ENCODE data around the gene CTNNA2.

CTNNA2 gene

DNA sequence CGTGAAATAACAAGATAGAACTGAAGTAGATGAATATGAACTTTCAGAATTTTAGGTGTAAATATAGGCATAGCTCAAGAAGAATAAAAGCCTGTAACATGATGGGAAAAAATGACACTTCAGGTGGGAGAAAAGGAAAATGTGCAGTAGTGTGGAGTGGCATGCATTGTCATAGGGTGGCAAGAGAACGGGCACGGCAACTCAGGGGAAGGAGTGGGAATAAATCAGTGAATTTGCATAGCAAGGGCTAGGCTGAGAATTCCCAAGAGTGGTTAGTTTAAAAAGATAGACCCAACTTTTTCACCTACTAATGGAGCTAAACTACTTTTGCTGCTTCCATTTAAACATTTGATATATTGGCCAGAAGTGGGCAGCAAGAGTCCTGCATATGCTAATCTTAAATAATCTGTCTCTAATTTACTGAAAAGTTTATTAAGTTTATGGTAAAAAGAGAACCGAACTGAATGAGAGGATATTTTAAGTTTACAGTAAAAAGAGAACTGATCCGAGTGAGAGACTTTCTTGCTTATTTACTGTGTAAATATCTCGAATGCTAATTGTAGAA is 228.1 kb downstream of the CTNNA2 start:
- no peak overlapping the region for H3K4me3 Mint-ChIP-seq
- peaks cover 10 to 24% of the 10 kb centered on the region in 2 donors for H3K9me3 Mint-ChIP-seq
- H3K36me3 Mint-ChIP-seq (ENCODE audit: insufficient read depth): no peaks in the 10 kb centered on the region
- H3K27me3 Mint-ChIP-seq: no peaks in the 10 kb centered on the region
- H3K4me1 Mint-ChIP-seq (ENCODE audit: low read depth in 2 of 2): no peaks in the 10 kb centered on the region
- DNase-seq (no peak), ATAC-seq (replicated peaks) (no peak)
- H3K27ac Mint-ChIP-seq: no peak overlapping the region

DNA sequence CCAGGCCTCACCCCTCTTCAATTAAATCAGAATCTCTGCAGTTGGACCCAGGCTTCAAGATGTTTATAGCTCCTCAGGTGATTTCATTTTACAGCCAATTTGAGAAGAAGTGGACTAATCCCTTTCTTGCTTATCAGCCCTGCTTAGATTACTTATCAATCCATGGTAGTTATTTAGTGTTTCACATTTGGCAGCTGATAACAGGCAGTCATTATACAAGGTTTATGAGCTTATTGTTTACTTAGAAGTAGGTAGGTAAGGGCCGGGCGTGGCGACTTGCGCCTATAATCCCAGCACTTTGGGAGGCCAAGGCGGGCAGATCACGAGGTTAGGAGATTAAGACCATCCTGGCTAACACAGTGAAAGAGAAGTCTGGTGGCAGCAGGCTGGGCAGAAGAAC is 237.5 kb downstream of the CTNNA2 start:
- DNase-seq (no peak), ATAC-seq (replicated peaks) (no peak)
- H3K27me3 Mint-ChIP-seq: no peaks in the 10 kb centered on the region
- peaks cover 14 to 20% of the 10 kb centered on the region in 2 donors for H3K9me3 Mint-ChIP-seq
- peaks cover 2% of the 10 kb centered on the region for H3K36me3 Mint-ChIP-seq (ENCODE audit: insufficient read depth)
- H3K27ac Mint-ChIP-seq: no peak overlapping the region
- H3K4me3 Mint-ChIP-seq: no peak overlapping the region
- no peaks in the 10 kb centered on the region for H3K4me1 Mint-ChIP-seq (ENCODE audit: low read depth in 2 of 2)

DNA sequence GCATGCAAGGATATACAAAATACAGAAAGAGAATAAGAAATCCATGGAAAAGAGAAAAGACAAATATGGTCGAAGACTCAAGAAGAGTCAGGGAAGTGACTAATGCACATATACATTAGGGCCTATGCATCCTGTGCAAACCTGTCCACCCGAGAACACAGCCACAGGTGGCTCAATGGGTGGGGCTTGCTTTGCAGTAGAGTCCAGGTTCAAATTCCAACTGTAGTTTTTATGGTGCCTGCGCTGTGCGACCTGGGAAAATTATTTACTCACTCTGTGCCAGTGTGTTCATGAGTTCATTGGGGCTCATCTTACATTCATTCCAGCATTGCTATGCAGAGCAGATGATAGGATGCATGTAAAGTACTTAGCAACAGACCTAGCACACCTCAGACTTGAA is 244.7 kb downstream of the CTNNA2 start:
- no peaks in the 10 kb centered on the region for H3K4me1 Mint-ChIP-seq (ENCODE audit: low read depth in 2 of 2)
- peaks cover 9 to 12% of the 10 kb centered on the region in 2 donors for H3K9me3 Mint-ChIP-seq
- no peak for ATAC-seq (replicated peaks)
- H3K27me3 Mint-ChIP-seq: no peaks in the 10 kb centered on the region
- DNase-seq: no peak
- peaks cover 1% of the 10 kb centered on the region for H3K36me3 Mint-ChIP-seq (ENCODE audit: insufficient read depth)
- no peak overlapping the region for H3K4me3 Mint-ChIP-seq
- no peak overlapping the region for H3K27ac Mint-ChIP-seq

DNA sequence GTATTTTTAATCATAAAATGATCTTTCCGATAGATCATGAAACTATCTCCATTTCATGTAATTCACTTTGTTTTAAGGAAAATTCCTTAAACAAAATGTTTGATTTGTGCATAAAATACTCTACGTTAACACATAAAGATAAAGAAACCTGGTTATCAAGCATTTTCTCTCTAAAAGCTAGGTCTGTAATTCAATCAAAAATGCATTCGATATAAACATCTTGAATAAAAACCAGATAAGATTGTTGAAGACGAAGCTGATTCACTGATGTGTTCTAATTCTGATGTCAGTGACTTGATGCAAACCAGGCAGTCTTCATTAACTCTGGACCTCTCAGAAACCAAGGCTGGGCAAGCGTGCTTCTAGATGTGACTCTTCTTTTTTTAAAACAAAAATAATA is 245.2 kb downstream of the CTNNA2 start:
- H3K9me3 Mint-ChIP-seq: peaks cover 8 to 10% of the 10 kb centered on the region in 2 donors
- no peaks in the 10 kb centered on the region for H3K27me3 Mint-ChIP-seq
- no peak overlapping the region for H3K27ac Mint-ChIP-seq
- H3K4me1 Mint-ChIP-seq (ENCODE audit: low read depth in 2 of 2): no peaks in the 10 kb centered on the region
- no peak for DNase-seq
- H3K4me3 Mint-ChIP-seq: no peak overlapping the region
- no peaks in the 10 kb centered on the region for H3K36me3 Mint-ChIP-seq (ENCODE audit: insufficient read depth)
- no peak for ATAC-seq (replicated peaks)

DNA sequence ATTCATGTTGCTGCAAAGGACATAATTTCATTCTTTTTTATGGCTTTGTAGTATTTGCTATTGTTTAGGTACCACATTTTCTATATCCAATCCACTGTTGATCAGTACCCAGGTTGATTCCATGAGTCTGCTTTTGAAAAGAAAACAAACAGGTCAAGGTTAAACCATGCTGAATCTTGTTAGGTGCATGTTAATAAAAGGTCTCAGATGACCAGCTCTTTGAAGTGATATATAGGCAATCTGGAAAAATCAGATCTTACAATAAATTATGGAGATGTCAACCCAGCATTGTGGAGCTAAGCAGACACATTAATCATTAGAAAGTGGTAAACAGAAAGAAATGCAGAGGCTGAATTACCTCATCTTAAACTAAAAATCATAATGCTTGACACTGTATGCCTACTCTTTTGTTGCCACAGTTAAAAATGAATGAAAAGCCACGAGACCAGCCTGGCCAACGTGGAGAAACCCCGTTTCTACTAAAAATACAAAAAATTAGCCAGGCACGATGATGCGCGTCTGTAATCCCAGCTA is 246.0 kb downstream of the CTNNA2 start:
- no peak for DNase-seq
- no peaks in the 10 kb centered on the region for H3K27me3 Mint-ChIP-seq
- H3K4me3 Mint-ChIP-seq: no peak overlapping the region

DNA sequence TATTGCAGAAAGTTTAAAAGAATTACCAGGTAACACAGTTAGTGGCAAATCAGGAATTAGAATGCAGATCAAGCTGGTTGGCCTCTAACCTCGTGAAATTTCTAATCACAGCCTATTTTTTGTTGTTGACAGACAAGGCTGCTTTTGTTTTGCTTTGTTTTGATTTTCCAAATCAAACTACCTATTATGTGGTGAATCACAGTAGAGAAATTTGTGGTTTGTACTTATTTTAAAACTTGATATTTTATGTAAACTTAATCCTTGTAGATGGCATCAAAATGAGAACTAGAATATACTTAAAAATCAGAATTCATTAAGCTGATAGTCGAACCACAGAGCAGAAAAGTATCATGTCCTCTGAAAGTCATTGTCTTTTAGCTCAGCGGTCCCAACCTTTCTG is 258.1 kb downstream of the CTNNA2 start:
- DNase-seq (no peak), ATAC-seq (replicated peaks) (no peak)
- Mint-ChIP-seq H3K9me3 (peaks cover 12 to 14% of the 10 kb centered on the region in 2 donors), H3K27me3 (no peaks in the 10 kb centered on the region), H3K36me3 (ENCODE audit: insufficient read depth) (no peaks in the 10 kb centered on the region), H3K27ac (no peak overlapping the region), H3K4me1 (ENCODE audit: low read depth in 2 of 2) (no peaks in the 10 kb centered on the region), H3K4me3 (no peak overlapping the region)

More for the DNA sequence above, 246.0 kb downstream of the CTNNA2 start:
- no peak for ATAC-seq (replicated peaks)
- peaks cover 8 to 13% of the 10 kb centered on the region in 2 donors for H3K9me3 Mint-ChIP-seq
- no peaks in the 10 kb centered on the region for H3K36me3 Mint-ChIP-seq (ENCODE audit: insufficient read depth)
- H3K4me1 Mint-ChIP-seq (ENCODE audit: low read depth in 2 of 2): no peaks in the 10 kb centered on the region
- no peak overlapping the region for H3K27ac Mint-ChIP-seq

DNA sequence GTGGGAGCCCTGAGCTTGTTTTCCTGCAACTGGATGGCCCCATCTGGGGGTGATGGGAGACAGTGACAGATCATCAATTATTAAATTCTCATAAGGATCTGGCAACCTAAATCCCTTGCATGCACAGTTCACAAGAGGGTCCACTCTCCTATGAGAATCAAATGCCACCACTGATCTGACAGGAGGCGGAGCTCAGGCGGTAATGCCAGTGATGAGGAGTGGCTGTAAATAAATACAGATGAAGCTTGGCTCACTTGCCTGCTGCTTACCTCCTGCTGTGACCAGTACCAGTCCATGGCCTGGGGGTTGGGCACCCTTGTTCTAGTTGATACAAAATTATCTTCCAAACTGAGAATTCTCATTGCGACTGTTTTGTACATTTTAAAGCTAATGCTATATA is 258.6 kb downstream of the CTNNA2 start:
- Mint-ChIP-seq H3K4me1 (ENCODE audit: low read depth in 2 of 2) (no peaks in the 10 kb centered on the region), H3K4me3 (no peak overlapping the region), H3K27me3 (no peaks in the 10 kb centered on the region), H3K27ac (no peak overlapping the region), H3K9me3 (peaks cover 8 to 10% of the 10 kb centered on the region in 2 donors), H3K36me3 (ENCODE audit: insufficient read depth) (no peaks in the 10 kb centered on the region)
- ATAC-seq (replicated peaks) (no peak), DNase-seq (no peak)

DNA sequence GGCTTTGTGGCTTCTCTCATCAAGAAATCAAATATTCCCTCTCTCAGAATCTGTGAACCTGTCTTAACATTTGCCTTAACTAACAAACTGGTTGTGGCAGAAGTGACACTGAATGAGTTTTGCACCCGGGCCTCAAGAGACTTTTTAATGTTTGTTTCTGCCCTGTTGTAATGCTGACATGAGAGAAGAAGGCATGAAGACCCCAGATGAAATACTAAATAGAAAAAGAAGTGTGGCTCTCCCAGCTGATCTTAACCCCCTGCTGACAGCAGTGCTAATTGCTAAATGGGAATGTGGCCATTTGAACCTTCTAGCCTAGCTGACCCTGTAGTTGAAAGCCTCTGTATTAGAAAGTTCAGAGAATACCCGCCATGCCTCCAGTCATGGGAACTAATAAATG is 261.2 kb downstream of the CTNNA2 start:
- Mint-ChIP-seq H3K9me3 (peaks cover 0 to 10% of the 10 kb centered on the region in 2 donors), H3K36me3 (ENCODE audit: insufficient read depth) (no peaks in the 10 kb centered on the region), H3K4me3 (no peak overlapping the region), H3K27me3 (no peaks in the 10 kb centered on the region), H3K27ac (no peak overlapping the region), H3K4me1 (ENCODE audit: low read depth in 2 of 2) (no peaks in the 10 kb centered on the region)
- DNase-seq: no peak
- no peak for ATAC-seq (replicated peaks)

DNA sequence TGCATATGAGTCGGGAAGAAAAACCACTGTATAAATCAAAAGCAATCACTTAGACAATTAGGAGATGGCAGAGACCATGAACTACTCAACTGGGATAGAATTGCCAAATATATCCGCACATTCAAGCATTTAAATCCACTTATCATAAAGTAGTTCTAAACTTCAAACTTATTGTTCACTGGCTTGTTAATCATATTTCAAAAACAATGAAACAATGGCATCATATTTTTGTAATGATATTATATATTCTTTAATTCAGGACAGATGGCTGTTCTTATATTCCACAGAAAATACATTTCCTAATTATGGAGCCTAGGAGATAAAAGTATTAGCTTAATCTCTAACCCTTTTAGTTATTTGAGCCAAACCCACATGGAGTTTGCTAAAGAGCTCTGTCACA is 263.6 kb downstream of the CTNNA2 start:
- Mint-ChIP-seq H3K4me1 (ENCODE audit: low read depth in 2 of 2) (no peaks in the 10 kb centered on the region), H3K36me3 (ENCODE audit: insufficient read depth) (no peaks in the 10 kb centered on the region), H3K9me3 (peaks cover 0 to 12% of the 10 kb centered on the region in 2 donors), H3K4me3 (no peak overlapping the region), H3K27me3 (no peaks in the 10 kb centered on the region), H3K27ac (no peak overlapping the region)
- DNase-seq: no peak
- no peak for ATAC-seq (replicated peaks)

DNA sequence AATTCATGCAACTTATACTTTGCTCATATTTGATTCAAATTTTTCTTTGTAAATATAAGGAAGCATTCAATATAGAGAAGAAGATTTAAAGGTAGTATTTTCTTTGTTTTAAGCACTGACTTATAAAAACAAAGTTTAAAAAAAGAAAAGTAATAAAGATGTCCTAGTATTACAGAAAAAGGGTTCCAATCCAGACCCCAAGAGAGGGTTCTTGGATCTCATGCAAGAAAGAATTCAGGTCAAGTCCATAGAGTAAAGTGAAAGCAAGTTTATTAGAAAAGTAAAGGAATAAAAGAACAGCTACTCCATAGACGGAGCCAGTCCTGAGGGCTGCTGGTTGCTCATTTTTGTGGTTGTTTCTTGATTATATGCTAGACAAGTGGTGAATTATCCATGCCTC is 267.9 kb downstream of the CTNNA2 start:
- ATAC-seq (replicated peaks): no peak
- Mint-ChIP-seq H3K27me3 (no peaks in the 10 kb centered on the region), H3K4me3 (no peak overlapping the region), H3K4me1 (ENCODE audit: low read depth in 2 of 2) (no peaks in the 10 kb centered on the region), H3K36me3 (ENCODE audit: insufficient read depth) (peaks cover 6% of the 10 kb centered on the region), H3K9me3 (peaks cover 0 to 2% of the 10 kb centered on the region in 2 donors), H3K27ac (no peak overlapping the region)
- DNase-seq: no peak

DNA sequence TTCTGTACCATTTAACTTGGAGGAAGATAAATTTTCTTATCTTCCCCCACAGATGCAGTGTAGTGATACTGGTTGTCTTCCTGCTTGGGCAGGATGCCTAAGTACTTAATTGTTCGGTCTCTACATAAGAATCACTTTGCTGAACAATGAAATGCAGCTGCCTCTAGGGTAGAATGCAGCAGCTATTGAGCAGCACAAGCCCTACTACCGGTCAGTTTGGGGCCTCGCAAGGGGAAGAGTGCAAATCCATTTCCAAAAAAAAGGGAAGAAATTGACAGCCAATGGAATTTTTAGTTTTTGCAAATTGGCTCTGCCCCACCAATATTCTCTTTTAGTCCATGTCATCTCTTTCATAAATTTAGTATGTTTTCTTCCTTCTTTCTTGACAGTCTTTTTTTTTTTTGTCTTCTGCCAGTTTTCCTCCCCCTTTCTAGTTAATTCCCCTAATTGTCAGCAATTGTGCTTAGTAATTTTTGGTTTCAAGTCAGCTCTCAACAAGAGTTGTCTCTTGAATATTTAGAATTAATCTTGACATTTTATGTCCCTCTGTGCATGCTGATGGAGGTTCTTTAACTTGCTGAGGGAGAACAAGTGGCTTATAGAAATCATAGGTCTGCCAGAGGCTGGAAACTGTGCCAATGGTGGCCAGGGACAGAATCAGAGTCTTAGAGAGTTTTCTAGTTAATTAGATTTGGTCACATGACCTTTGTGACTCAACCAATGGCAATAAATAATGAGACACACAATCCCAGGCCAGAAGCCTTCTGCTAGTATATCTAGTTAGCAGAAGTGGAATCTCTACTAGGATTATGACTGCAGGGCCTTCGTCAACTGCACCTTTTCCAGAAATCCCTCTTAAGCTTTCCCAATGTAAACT is 270.0 kb downstream of the CTNNA2 start:
- Mint-ChIP-seq H3K4me1 (ENCODE audit: low read depth in 2 of 2) (no peaks in the 10 kb centered on the region), H3K9me3 (peaks cover 0 to 2% of the 10 kb centered on the region in 2 donors), H3K27ac (no peak overlapping the region), H3K27me3 (no peaks in the 10 kb centered on the region), H3K4me3 (no peak overlapping the region), H3K36me3 (ENCODE audit: insufficient read depth) (peaks cover 6% of the 10 kb centered on the region)
- DNase-seq (no peak), ATAC-seq (replicated peaks) (no peak)

DNA sequence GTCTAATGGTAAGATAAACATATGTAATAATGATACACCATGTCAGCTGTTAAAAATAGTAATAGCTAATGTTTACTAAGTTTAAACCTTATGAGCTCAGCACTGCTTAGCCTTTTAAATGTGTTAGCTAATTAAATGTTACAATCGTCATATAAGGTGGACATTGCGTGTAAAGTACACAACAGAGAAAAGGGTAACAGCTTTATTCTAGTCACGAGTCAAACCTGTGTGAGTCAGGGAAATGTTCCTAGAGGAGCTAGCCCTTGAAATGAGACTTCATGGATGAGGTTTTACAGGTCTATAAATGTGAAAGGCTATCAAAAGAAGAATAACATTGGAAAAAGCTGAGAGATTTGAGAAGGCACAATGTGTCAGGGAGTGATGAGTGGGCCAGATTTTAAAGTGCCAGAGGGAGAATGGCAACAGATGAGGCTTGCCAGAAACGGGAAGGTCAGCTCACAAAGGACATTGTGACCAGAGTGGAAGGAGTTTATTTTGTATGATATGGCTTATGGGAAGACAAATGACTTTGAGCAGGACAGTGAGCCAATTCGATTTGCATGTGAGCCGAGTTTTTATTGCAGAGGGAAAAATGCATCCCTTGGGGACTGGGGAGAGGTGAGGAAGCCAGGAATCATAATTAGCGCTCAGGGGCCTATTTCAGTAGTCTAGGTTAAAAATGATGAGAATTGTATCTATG is 276.3 kb downstream of the CTNNA2 start:
- ATAC-seq (replicated peaks) (no peak), DNase-seq (no peak)
- no peaks in the 10 kb centered on the region for H3K9me3 Mint-ChIP-seq
- H3K4me3 Mint-ChIP-seq: no peak overlapping the region
- no peaks in the 10 kb centered on the region for H3K4me1 Mint-ChIP-seq (ENCODE audit: low read depth in 2 of 2)
- peaks cover 2% of the 10 kb centered on the region for H3K36me3 Mint-ChIP-seq (ENCODE audit: insufficient read depth)
- no peaks in the 10 kb centered on the region for H3K27me3 Mint-ChIP-seq
- no peak overlapping the region for H3K27ac Mint-ChIP-seq

DNA sequence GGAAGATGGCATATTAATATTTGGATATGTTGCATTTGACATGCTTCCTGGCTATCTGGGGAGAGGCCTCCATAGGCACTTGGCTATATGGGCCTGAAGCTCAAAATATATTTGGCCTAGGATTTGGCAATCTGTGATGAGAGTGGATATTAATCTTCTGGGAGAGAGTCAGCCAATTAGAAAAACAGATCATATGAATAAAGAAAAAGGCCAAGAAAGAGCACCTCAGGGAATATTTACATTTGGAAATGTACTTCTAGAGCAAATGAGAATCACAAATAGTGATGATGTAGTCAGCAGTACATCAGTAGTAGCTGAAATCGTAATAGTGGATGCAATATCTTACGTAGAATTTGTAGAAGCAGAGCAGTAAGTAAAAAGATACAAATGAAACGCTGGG is 277.0 kb downstream of the CTNNA2 start:
- Mint-ChIP-seq H3K4me3 (no peak overlapping the region), H3K4me1 (ENCODE audit: low read depth in 2 of 2) (no peaks in the 10 kb centered on the region), H3K27me3 (no peaks in the 10 kb centered on the region), H3K27ac (no peak overlapping the region), H3K9me3 (no peaks in the 10 kb centered on the region), H3K36me3 (ENCODE audit: insufficient read depth) (peaks cover 2% of the 10 kb centered on the region)
- DNase-seq: no peak
- ATAC-seq (replicated peaks): no peak

Data from effector memory CD8-positive, alpha-beta T cell (primary cell).